ENCODE results near the gene CYB561. TPM values are rescaled to one million over a fixed set of nuclear protein-coding genes. Genes with fewer than 3 reads are reported as not detected.

The CYB561 gene
- total and polyA plus RNA-seq, 2 of the 4 experiments (the other 2 are of a cell fraction), result 2.5 to 3.0 TPM

GRCh38 chr17:63395075-63395805 lies 50.9 kb downstream of the CYB561 start:
- Histone ChIP-seq H4K5ac (ENCODE audit: low read depth, low read length) (no peak overlapping the region), H3K36me3 (ENCODE audit: control insufficient read depth, insufficient read depth, low read length) (peaks cover 19% of the 10 kb centered on the region), H3K18ac (ENCODE audit: low read depth, low read length) (no peak overlapping the region), H4K91ac (ENCODE audit: insufficient read depth, low read depth, low read length) (no peak overlapping the region), H3K9me3 (ENCODE audit: control insufficient read depth, insufficient read depth, low read length) (no peaks in the 10 kb centered on the region), H2BK15ac (ENCODE audit: low read depth, low read length) (no peak overlapping the region), H3K56ac (ENCODE audit: extremely low read depth, insufficient read depth, low read length) (no peak overlapping the region), H2BK120ac (ENCODE audit: low read depth, low read length) (no peak overlapping the region), H3K4me2 (ENCODE audit: low read depth, low read length) (no peak overlapping the region), H3K27me3 (ENCODE audit: control insufficient read depth, insufficient read depth, low read length) (no peaks in the 10 kb centered on the region), H3K9me1 (ENCODE audit: insufficient read depth, low read length) (peaks cover 12% of the 10 kb centered on the region), H2AK5ac (ENCODE audit: low read depth, low read length) (no peak overlapping the region; the same call in 1 of the 2 replicates), H2BK5ac (ENCODE audit: low read depth, low read length, poor library complexity, severe bottlenecking) (no peak overlapping the region), H3K4me3 (ENCODE audit: insufficient read depth, low read depth, low read length) (no peak overlapping the region), H2BK20ac (ENCODE audit: low read depth, low read length) (no peak overlapping the region), H3K4me1 (ENCODE audit: control insufficient read depth, insufficient read depth, low read length) (peaks cover 15% of the 10 kb centered on the region), H2AFZ (replicated peaks; ENCODE audit: low read length, poor library complexity) (no peak overlapping the region), H3K27ac (ENCODE audit: insufficient read depth, low read length) (0 out of 2 replicates have a peak overlapping the region, but pooled peaks have one; percentile 35), H3K4ac (ENCODE audit: low read depth, low read length) (0 out of 2 replicates have a peak overlapping the region, but pooled peaks have one; percentile 13), H4K20me1 (ENCODE audit: insufficient read depth, low read length) (peaks cover 4% of the 10 kb centered on the region; the same call in 1 of the 2 replicates), H3K9ac (ENCODE audit: low read depth, low read length) (no peak overlapping the region), H3K23ac (ENCODE audit: low read depth, low read length) (0 out of 2 replicates have a peak overlapping the region, but pooled peaks have one; percentile 13), H3K79me1 (ENCODE audit: low read depth in 1 of 2, low read length in 2 of 2) (peaks cover 3 to 7% of the 10 kb centered on the region in 2 experiments; a peak in 1 of 4 replicates), H2AK9ac (replicated peaks; ENCODE audit: low read depth, low read length, poor library complexity) (no peak overlapping the region), H4K8ac (ENCODE audit: low read depth in 2 of 2, low read length in 2 of 2) (no peak overlapping the region), H3K14ac (replicated peaks; ENCODE audit: low read depth, low read length) (peak overlapping the region; percentile 20)
- BruUV-seq (replicated peaks), result no TSS peak
- CTCF ChIA-PET, result interaction anchor here (0.7 to 0.8 kb wide), 2 partner anchors 10 to 11 kb away, joined by 3 read pairs; no protein-coding TSS in a partner anchor
- POLR2A ChIA-PET (ENCODE audit: unreplicated experiment), result no interaction called here
- WGBS, 2 experiments (ENCODE audit: extremely low coverage in 2 of 2, insufficient read length in 1 of 2), result no CpG with 5 or more reads among the region's 6 CpGs
- intact Hi-C loops (cut with micrococcal nuclease) (loop anchor here (5.0 kb wide), 1 partner anchor 43 kb away; no protein-coding TSS in a partner anchor), dilution Hi-C loops (cut with HindIII; ENCODE audit: low sequenced_read_pairs, unreplicated experiment) (no loop called here), in situ Hi-C loops (cut with MboI; ENCODE audit: low sequenced_read_pairs) (loop anchor here (10.0 kb wide), 1 partner anchor 700 kb away; no protein-coding TSS in a partner anchor)
- ATAC-seq (ENCODE audit: low read depth) (no peak; the same call in 1 of the 2 replicates), DNase-seq (peak; percentile 73)
- no peak for TF ChIP-seq RAD21 (IDR thresholded peaks at IDR 0.05; ENCODE audit: low read length)
- no peak for TF ChIP-seq MXI1 (IDR thresholded peaks at IDR 0.05; ENCODE audit: borderline replicate concordance, low read depth, low read length)
- TF ChIP-seq RFX5 (IDR thresholded peaks at IDR 0.05; ENCODE audit: low read depth, low read length), result no peak
- no peak for TF ChIP-seq ELK1 (IDR thresholded peaks at IDR 0.05; ENCODE audit: borderline replicate concordance, low read depth, low read length)
- no peak for TF ChIP-seq RCOR1 (IDR thresholded peaks at IDR 0.05; ENCODE audit: insufficient replicate concordance, low read length)
- no peak for TF ChIP-seq BHLHE40 (IDR thresholded peaks at IDR 0.05; ENCODE audit: low read depth, low read length)
- TF ChIP-seq FOS (IDR thresholded peaks at IDR 0.05; ENCODE audit: low read depth, low read length), result no peak
- no peak for TF ChIP-seq CTCF (conservative IDR thresholded peaks at IDR 0.05; ENCODE audit: low read depth, low read length)
- TF ChIP-seq NFE2L2 (IDR thresholded peaks at IDR 0.05; ENCODE audit: low read depth, low read length), result no peak
- TF ChIP-seq CHD1 (IDR thresholded peaks at IDR 0.05; ENCODE audit: low read depth, low read length), result no peak
- TF ChIP-seq, protein P1, sequence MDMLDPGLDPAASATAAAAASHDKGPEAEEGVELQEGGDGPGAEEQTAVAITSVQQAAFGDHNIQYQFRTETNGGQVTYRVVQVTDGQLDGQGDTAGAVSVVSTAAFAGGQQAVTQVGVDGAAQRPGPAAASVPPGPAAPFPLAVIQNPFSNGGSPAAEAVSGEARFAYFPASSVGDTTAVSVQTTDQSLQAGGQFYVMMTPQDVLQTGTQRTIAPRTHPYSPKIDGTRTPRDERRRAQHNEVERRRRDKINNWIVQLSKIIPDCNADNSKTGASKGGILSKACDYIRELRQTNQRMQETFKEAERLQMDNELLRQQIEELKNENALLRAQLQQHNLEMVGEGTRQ (IDR thresholded peaks at IDR 0.05; ENCODE audit: low read depth, low read length), result no peak
- no peak for TF ChIP-seq MAZ (IDR thresholded peaks at IDR 0.05; ENCODE audit: borderline replicate concordance, low read depth, low read length)
- no peak for TF ChIP-seq CEBPB (IDR thresholded peaks at IDR 0.05; ENCODE audit: low read depth, low read length)
- TF ChIP-seq POLR2A (IDR thresholded peaks at IDR 0.05; ENCODE audit: low read depth, low read length), result no peak

Measured in IMR-90 (cell line).